Spleen (tissue), 11 donors: ENCODE measurements around the gene CADPS2. TPM values are rescaled to one million over a fixed set of nuclear protein-coding genes. Genes with fewer than 3 reads are reported as not detected.

Experiments
- DNase-seq: peaks from one replicate; pipeline ENCODE4 v3.0.0-alpha.2; 2020
- H3K27ac ChIP-seq, 8 donors: fragments of 200-600 bp; sonication (generic) in 7 of 8; 1 replicate in 4 of 8; 2 replicates in 4 of 8; pipeline versions ENCODE4 v1.5.0 to v1.8.0; 2016 to 2021; ENCODE audit warnings: inconsistent platforms in 4 of 8, mild to moderate bottlenecking in 4 of 8, moderate library complexity in 1 of 8
- H3K27me3 ChIP-seq, 7 donors: fragments of 200-600 bp; sonication (generic) in 6 of 7; replicated peaks in 1 of 7; 1 replicate in 4 of 7; 2 replicates in 3 of 7; pipeline versions ENCODE4 v1.5.0 to v1.8.0; 2016 to 2021; ENCODE audit warnings: inconsistent platforms in 3 of 7, mild to moderate bottlenecking in 1 of 7
- H3K36me3 ChIP-seq, 6 donors: fragments of 200-600 bp; sonication (generic) in 5 of 6; 1 replicate in 4 of 6; 2 replicates in 2 of 6; pipeline versions ENCODE4 v1.5.0 to v1.8.0; 2016 to 2021; ENCODE audit warnings: inconsistent platforms in 2 of 6
- H3K4me1 ChIP-seq, 6 donors: fragments of 200-600 bp; sonication (generic) in 5 of 6; 1 replicate in 3 of 6; 2 replicates in 3 of 6; pipeline versions ENCODE4 v1.5.0 to v1.8.0; 2016 to 2021; ENCODE audit warnings: inconsistent platforms in 3 of 6
- H3K4me3 ChIP-seq, 8 donors: fragments of 200-600 bp; sonication (generic) in 7 of 8; 1 replicate in 4 of 8; 2 replicates in 4 of 8; pipeline versions ENCODE4 v1.5.0 to v1.8.0; 2016 to 2021; ENCODE audit warnings: inconsistent platforms in 4 of 8, mild to moderate bottlenecking in 4 of 8, moderate library complexity in 2 of 8
- H3K9me3 ChIP-seq, 8 donors: fragments of 200-600 bp; sonication (generic) in 7 of 8; 1 replicate in 4 of 8; 2 replicates in 4 of 8; pipeline versions ENCODE4 v1.5.0 to v1.8.0; 2016 to 2021; ENCODE audit warnings: inconsistent platforms in 4 of 8
- CTCF ChIP-seq, 11 experiments: fragments of 200-600 bp in 7 of 11; fragments of 450-650 bp in 4 of 11; sonication (generic) in 4 of 11; IDR thresholded peaks in 8 of 11; conservative IDR thresholded peaks in 3 of 11; 1 replicate in 7 of 11; 2 replicates in 4 of 11; pipeline versions ENCODE4 v1.4.0 to v1.8.0; 2016 to 2021; ENCODE audit warnings: antibody characterized with exemption in 11 of 11, inconsistent platforms in 4 of 11, mild to moderate bottlenecking in 1 of 11
- POLR2A ChIP-seq, 3 donors: fragments of 450-650 bp; IDR thresholded peaks; one replicate each; pipeline ENCODE4 v1.5.1; 2017; ENCODE audit warnings: antibody characterized with exemption in 3 of 3, mild to moderate bottlenecking in 1 of 3
- POLR2AphosphoS5 ChIP-seq, 3 donors: sonication (generic); formaldehyde crosslinking; IDR thresholded peaks; one replicate each; pipeline ENCODE4 v1.5.1; 2017; ENCODE audit warnings: antibody characterized with exemption in 3 of 3
- WGBS, 5 donors: extraction: QIAGEN DNeasy Blood & Tissue Kit in 3 of 5; methylation state at CpG; one replicate each; pipeline versions ENCODE4 v1.1.5 to v1.1.7; 2013 to 2018; 5-methylcytosine and 5-hydroxymethylcytosine counted together
- intact Hi-C: fragments of 100-400 bp; cut with DNase I; formaldehyde crosslinking; loops from one replicate; pipeline ENCODE4 v1.15.0; 2023; ENCODE audit warnings: low total_unique reads
- polyA plus RNA-seq, 3 donors: library from polyadenylated mRNA; stranded (reverse); fragments of 200-250 nt; gene quantifications; one replicate each; pipeline ENCODE4 v1.2.1, GENCODE V29; 2013
- total RNA-seq, 7 donors: library from RNA; depleted of rRNA in 3 of 7; stranded (reverse); fragments of >200 nt in 3 of 7; fragmentation: NEBNext Ultra II Directional in 4 of 7; extraction: Animal tissue kit (Norgen Biotek cat#: 25700) in 4 of 7; gene quantifications; one replicate each; pipeline versions ENCODE4 v1.1.0 to v1.2.1, GENCODE V29; 2016 to 2021
- donor health status: healthy with polysubstance abuse.
- donor health status: DM: no; HTN: no; CAD: no; lungs with moderate emphysema.
- donor health status: DM: no; HTN: no; CAD: no.
- donor health status: Bipolar disorder and iron deficiency.
- donor health status: healthy.
- donor health status: DM: no; HTN: no; CAD: no.
- donor health status: DM: yes; HTN: yes; CAD: no.

The CADPS2 gene
- total and polyA plus RNA-seq, 10 donors: 2.4 to 19.3 (median 11.7) TPM

GRCh38 chr7:122384528-122384927 is 501.7 kb downstream of the CADPS2 start:
- Histone ChIP-seq H3K4me1 (no peaks in the 10 kb centered on the region), H3K27ac (no peak overlapping the region), H3K9me3 (no peaks in the 10 kb centered on the region), H3K27me3 (no peaks in the 10 kb centered on the region), H3K36me3 (no peaks in the 10 kb centered on the region), H3K4me3 (no peak overlapping the region)
- TF ChIP-seq POLR2A (IDR thresholded peaks at IDR 0.05): no peak
- TF ChIP-seq CTCF (IDR thresholded peaks at IDR 0.05 in 8 of 11, conservative IDR thresholded peaks at IDR 0.05 in 3 of 11): no peak
- no peak for TF ChIP-seq POLR2AphosphoS5 (IDR thresholded peaks at IDR 0.05)
- no peak for DNase-seq
- intact Hi-C loops: no loop called here
- WGBS, 5 donors: 66 to 86% (median 78%) methylated on average over 1 of the region's 1 CpG

- H3K9me3 ChIP-seq: no peaks in the 10 kb centered on the region
- no peak overlapping the region for H3K4me3 ChIP-seq
- intact Hi-C loops: no loop called here
- no peak for TF ChIP-seq CTCF (IDR thresholded peaks at IDR 0.05 in 8 of 11, conservative IDR thresholded peaks at IDR 0.05 in 3 of 11)
- no peak for TF ChIP-seq POLR2AphosphoS5 (IDR thresholded peaks at IDR 0.05)
- H3K27me3 ChIP-seq: no peaks in the 10 kb centered on the region
- no peaks in the 10 kb centered on the region for H3K36me3 ChIP-seq
- 58 to 77% (median 66%) methylated on average over 3 of the region's 3 CpGs for WGBS, 5 donors
- DNase-seq: no peak
- no peak overlapping the region for H3K27ac ChIP-seq
- no peaks in the 10 kb centered on the region for H3K4me1 ChIP-seq
Observed at GRCh38 chr7:122383934-122384333, 502.3 kb downstream of the CADPS2 start.

- Histone ChIP-seq H3K4me1 (no peaks in the 10 kb centered on the region), H3K36me3 (no peaks in the 10 kb centered on the region), H3K4me3 (no peak overlapping the region), H3K27ac (no peak overlapping the region), H3K9me3 (no peaks in the 10 kb centered on the region), H3K27me3 (no peaks in the 10 kb centered on the region)
- intact Hi-C loops: no loop called here
- TF ChIP-seq POLR2A (IDR thresholded peaks at IDR 0.05) (no peak), CTCF (IDR thresholded peaks at IDR 0.05 in 8 of 11, conservative IDR thresholded peaks at IDR 0.05 in 3 of 11) (no peak), POLR2AphosphoS5 (IDR thresholded peaks at IDR 0.05) (no peak)
- DNase-seq: no peak
- 26 to 52% (median 40%) methylated on average over 3 of the region's 3 CpGs for WGBS, 5 donors
Observed at GRCh38 chr7:122380992-122381391, 505.3 kb downstream of the CADPS2 start.

GRCh38 chr7:122379491-122379890 is 506.8 kb downstream of the CADPS2 start:
- TF ChIP-seq CTCF (IDR thresholded peaks at IDR 0.05 in 8 of 11, conservative IDR thresholded peaks at IDR 0.05 in 3 of 11): no peak
- no peak for TF ChIP-seq POLR2AphosphoS5 (IDR thresholded peaks at IDR 0.05)
- no peak for TF ChIP-seq POLR2A (IDR thresholded peaks at IDR 0.05)
- Histone ChIP-seq H3K4me1 (no peaks in the 10 kb centered on the region), H3K9me3 (no peaks in the 10 kb centered on the region), H3K4me3 (no peak overlapping the region), H3K27ac (no peak overlapping the region), H3K36me3 (no peaks in the 10 kb centered on the region), H3K27me3 (no peaks in the 10 kb centered on the region)
- intact Hi-C loops: no loop called here
- no peak for DNase-seq
